HepG2 (cell line): ENCODE measurements around the gene ACADS. TPM values are rescaled to one million over a fixed set of nuclear protein-coding genes. Genes with fewer than 3 reads are reported as not detected.

Experiments
- CENPT ChIP-seq: sonication (generic); formaldehyde crosslinking; IDR thresholded peaks from 2 replicates; pipeline ENCODE4 v1.8.0; 2022; ENCODE audit warnings: low read depth, mild to moderate bottlenecking, moderate library complexity, missing genetic modification reagents
- CHCHD3 ChIP-seq: sonication (generic); formaldehyde crosslinking; IDR thresholded peaks from 2 replicates; pipeline ENCODE4 v1.8.0; 2022; ENCODE audit warnings: mild to moderate bottlenecking, missing genetic modification reagents, moderate library complexity
- CREB1 ChIP-seq, 2 experiments: fragments of 450-650 bp in 1 of 2; IDR thresholded peaks; 2 replicates each; pipeline ENCODE4 v1.6.1; 2016 to 2017; ENCODE audit warnings: control low read depth in 1 of 2, mild to moderate bottlenecking in 1 of 2, missing compliant biosample characterization in 1 of 2, missing genetic modification characterization in 1 of 2
- DMAP1 ChIP-seq: IDR thresholded peaks from 2 replicates; pipeline ENCODE4 v1.6.1; 2016
- DPF2 ChIP-seq: sonication (generic); formaldehyde crosslinking; IDR thresholded peaks from 2 replicates; pipeline ENCODE4 v1.4.0; 2020; ENCODE audit warnings: mild to moderate bottlenecking, low read depth, missing genetic modification reagents, borderline replicate concordance
- ELF1 ChIP-seq: sonication (generic); formaldehyde crosslinking; IDR thresholded peaks from 2 replicates; pipeline ENCODE4 v1.4.0; 2020; ENCODE audit warnings: missing genetic modification reagents
- EZH2 ChIP-seq: conservative IDR thresholded peaks from 2 replicates; pipeline ENCODE4 v1.6.1; 2012; ENCODE audit warnings: mild to moderate bottlenecking, low read depth, low read length, moderate library complexity
- MAFG ChIP-seq: sonication (generic); formaldehyde crosslinking; IDR thresholded peaks from 2 replicates; pipeline ENCODE4 v1.5.1; 2020; ENCODE audit warnings: mild to moderate bottlenecking, missing genetic modification reagents
- MAZ ChIP-seq, 2 experiments: sonication (generic) in 1 of 2; formaldehyde crosslinking in 1 of 2; IDR thresholded peaks; 2 replicates each; pipeline versions ENCODE4 v1.5.0 to v1.6.1; 2012 to 2020; ENCODE audit warnings: low read depth in 2 of 2, mild to moderate bottlenecking in 2 of 2, borderline replicate concordance in 1 of 2, improper control_type of control experiment in 1 of 2, low read length in 1 of 2, missing genetic modification reagents in 1 of 2, moderate library complexity in 1 of 2
- MEF2D ChIP-seq: sonication (generic); formaldehyde crosslinking; IDR thresholded peaks from 2 replicates; pipeline ENCODE4 v1.5.1; 2020; ENCODE audit warnings: mild to moderate bottlenecking, missing genetic modification reagents
- MEIS2 ChIP-seq: sonication (generic); formaldehyde crosslinking; IDR thresholded peaks from 2 replicates; pipeline ENCODE4 v1.9.0; 2021; ENCODE audit warnings: mild to moderate bottlenecking, missing genetic modification reagents
- MYC ChIP-seq: sonication (generic); formaldehyde crosslinking; IDR thresholded peaks from 2 replicates; pipeline ENCODE4 v1.9.0; 2021; ENCODE audit warnings: missing genetic modification reagents, borderline replicate concordance
- NR2F1 ChIP-seq, 2 experiments: fragments of 450-650 bp in 1 of 2; formaldehyde crosslinking in 1 of 2; IDR thresholded peaks; 2 replicates each; pipeline versions ENCODE4 v1.5.0 to v1.6.1; 2016 to 2020; ENCODE audit warnings: mild to moderate bottlenecking in 1 of 2, missing compliant biosample characterization in 1 of 2, missing genetic modification reagents in 1 of 2, moderate library complexity in 1 of 2
- POLR2G ChIP-seq: fragments of 200-400 bp; formaldehyde crosslinking; IDR thresholded peaks from 2 replicates; pipeline ENCODE4 v1.6.1; 2018; ENCODE audit warnings: mild to moderate bottlenecking, low read depth, low read length, moderate library complexity
- SOX6 ChIP-seq, 2 experiments: fragments of 450-650 bp in 1 of 2; sonication (generic) in 1 of 2; formaldehyde crosslinking in 1 of 2; IDR thresholded peaks; 2 replicates each; pipeline versions ENCODE4 v1.4.0 to v1.6.1; 2017 to 2020; ENCODE audit warnings: antibody characterized with exemption in 1 of 2, mild to moderate bottlenecking in 1 of 2, missing genetic modification reagents in 1 of 2
- SP2 ChIP-seq: sonication (generic); formaldehyde crosslinking; IDR thresholded peaks from 2 replicates; pipeline ENCODE4 v1.5.1; 2020; ENCODE audit warnings: mild to moderate bottlenecking, missing genetic modification reagents
- SYNCRIP ChIP-seq: fragments of 200-400 bp; formaldehyde crosslinking; IDR thresholded peaks from 2 replicates; pipeline ENCODE4 v1.6.1; 2018; ENCODE audit warnings: mild to moderate bottlenecking, low read depth, low read length; ENCODE audit not compliant: insufficient read depth
- ZBTB8A ChIP-seq: sonication (generic); formaldehyde crosslinking; IDR thresholded peaks from 2 replicates; pipeline ENCODE4 v1.4.0; 2020; ENCODE audit warnings: mild to moderate bottlenecking, low read depth, missing genetic modification reagents, borderline replicate concordance
- ZFX ChIP-seq: sonication (generic); formaldehyde crosslinking; IDR thresholded peaks from 2 replicates; pipeline ENCODE4 v1.4.0; 2020; ENCODE audit warnings: mild to moderate bottlenecking, low read depth, missing genetic modification reagents, moderate library complexity
- ZNF34 ChIP-seq: sonication (generic); formaldehyde crosslinking; IDR thresholded peaks from 2 replicates; pipeline ENCODE4 v1.4.0; 2020; ENCODE audit warnings: mild to moderate bottlenecking, missing genetic modification reagents, borderline replicate concordance
- ZNF569 ChIP-seq: sonication (generic); formaldehyde crosslinking; IDR thresholded peaks from 2 replicates; pipeline ENCODE4 v1.5.0; 2020; ENCODE audit warnings: mild to moderate bottlenecking, missing genetic modification reagents, moderate library complexity, borderline replicate concordance
- polyA plus RNA-seq, 8 experiments: library from polyadenylated mRNA; depleted of rRNA in 3 of 8; stranded (reverse) in 7 of 8; unstranded in 1 of 8; fragments of >200 nt; fragmentation: Illumina TruSeq in 4 of 8; extraction: Trizol in 4 of 8; gene quantifications; 2 replicates each; pipeline versions ENCODE4 v1.2.1 to v1.2.3, GENCODE V29; 2011 to 2016; ENCODE audit warnings: low read depth in 4 of 8, missing spikeins in 1 of 8, mixed read lengths in 1 of 8; ENCODE audit not compliant: insufficient read depth in 1 of 8
- total RNA-seq, 5 experiments: library from RNA; depleted of rRNA; stranded (reverse); fragments of >200 nt; fragmentation: Illumina TruSeq; extraction: Trizol; gene quantifications; 2 replicates each; pipeline ENCODE4 v1.2.3, GENCODE V29; 2016; ENCODE audit warnings: low read depth in 1 of 5
- TF ChIP-seq, protein P1 (sequence below): sonication (generic); formaldehyde crosslinking; IDR thresholded peaks from 2 replicates; pipeline ENCODE4 v1.4.0; 2020; ENCODE audit warnings: missing genetic modification reagents, borderline replicate concordance

ACADS gene
- total and polyA plus RNA-seq, 2 of the 13 experiments (the other 11 are each of a cell fraction or from before 2014, with no cell fraction given) = 17.4 to 27.7 TPM

DNA sequence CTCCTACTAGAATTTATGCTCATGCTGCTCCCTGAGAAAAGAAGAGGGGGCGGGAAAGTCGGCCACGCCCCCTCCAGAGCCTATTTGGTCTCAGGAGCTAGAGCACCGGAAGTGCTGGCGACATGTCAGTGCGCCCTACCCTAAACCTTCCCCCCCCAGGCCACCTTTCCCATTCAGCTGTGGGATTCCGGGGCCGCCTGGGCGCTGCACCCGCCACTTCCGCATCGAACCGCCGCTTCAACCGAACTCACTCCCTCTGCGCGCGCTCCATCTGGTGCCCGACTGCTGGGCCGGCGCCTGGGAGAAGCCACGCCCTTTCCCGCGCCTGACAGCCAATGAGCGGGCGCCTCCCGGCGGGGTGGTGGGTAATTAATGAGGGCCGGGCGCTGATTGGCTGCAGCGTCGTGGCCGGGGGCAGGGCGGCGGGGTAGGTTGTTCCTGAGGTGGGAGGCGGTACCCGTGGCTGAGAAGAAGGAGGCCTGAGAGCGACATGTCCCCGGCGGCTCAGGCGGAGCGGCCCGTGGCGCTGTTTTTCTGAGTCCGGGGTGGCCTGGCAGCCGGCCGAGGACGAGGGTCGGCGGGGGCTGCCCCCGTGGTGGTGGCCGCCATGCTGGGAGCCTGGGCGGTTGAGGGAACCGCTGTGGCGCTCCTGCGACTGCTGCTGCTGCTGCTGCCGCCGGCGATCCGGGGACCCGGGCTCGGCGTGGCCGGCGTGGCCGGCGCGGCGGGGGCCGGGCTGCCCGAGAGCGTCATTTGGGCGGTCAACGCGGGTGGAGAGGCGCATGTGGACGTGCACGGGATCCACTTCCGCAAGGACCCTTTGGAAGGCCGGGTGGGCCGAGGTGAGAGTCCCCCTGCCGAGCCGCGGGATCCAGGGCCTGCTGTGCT is 38.7 kb upstream of the ACADS start, which contains the start of gene MLEC (continued):
- TF ChIP-seq, protein P1, sequence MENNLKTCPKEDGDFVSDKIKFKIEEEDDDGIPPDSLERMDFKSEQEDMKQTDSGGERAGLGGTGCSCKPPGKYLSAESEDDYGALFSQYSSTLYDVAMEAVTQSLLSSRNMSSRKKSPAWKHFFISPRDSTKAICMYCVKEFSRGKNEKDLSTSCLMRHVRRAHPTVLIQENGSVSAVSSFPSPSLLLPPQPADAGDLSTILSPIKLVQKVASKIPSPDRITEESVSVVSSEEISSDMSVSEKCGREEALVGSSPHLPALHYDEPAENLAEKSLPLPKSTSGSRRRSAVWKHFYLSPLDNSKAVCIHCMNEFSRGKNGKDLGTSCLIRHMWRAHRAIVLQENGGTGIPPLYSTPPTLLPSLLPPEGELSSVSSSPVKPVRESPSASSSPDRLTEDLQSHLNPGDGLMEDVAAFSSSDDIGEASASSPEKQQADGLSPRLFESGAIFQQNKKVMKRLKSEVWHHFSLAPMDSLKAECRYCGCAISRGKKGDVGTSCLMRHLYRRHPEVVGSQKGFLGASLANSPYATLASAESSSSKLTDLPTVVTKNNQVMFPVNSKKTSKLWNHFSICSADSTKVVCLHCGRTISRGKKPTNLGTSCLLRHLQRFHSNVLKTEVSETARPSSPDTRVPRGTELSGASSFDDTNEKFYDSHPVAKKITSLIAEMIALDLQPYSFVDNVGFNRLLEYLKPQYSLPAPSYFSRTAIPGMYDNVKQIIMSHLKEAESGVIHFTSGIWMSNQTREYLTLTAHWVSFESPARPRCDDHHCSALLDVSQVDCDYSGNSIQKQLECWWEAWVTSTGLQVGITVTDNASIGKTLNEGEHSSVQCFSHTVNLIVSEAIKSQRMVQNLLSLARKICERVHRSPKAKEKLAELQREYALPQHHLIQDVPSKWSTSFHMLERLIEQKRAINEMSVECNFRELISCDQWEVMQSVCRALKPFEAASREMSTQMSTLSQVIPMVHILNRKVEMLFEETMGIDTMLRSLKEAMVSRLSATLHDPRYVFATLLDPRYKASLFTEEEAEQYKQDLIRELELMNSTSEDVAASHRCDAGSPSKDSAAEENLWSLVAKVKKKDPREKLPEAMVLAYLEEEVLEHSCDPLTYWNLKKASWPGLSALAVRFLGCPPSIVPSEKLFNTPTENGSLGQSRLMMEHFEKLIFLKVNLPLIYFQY (CRISPR knock-in tag) = no peak
- 0 out of 2 replicates have a peak, but pooled peaks have one; percentile 77 for TF ChIP-seq MYC (CRISPR knock-in tag)
- no peak for TF ChIP-seq ZNF34 (CRISPR knock-in tag)
- TF ChIP-seq MAZ (IDR thresholded peaks at IDR 0.05; ENCODE audit: borderline replicate concordance, low read depth, low read length) = 0 out of 2 replicates have a peak, but pooled peaks have one; percentile 15
- TF ChIP-seq MAZ (CRISPR knock-in tag; IDR thresholded peaks at IDR 0.05; ENCODE audit: low read depth) = peak; percentile 79; the same call in 1 of the 2 replicates
- peak; percentile 77 for TF ChIP-seq POLR2G
- TF ChIP-seq ELF1 (CRISPR knock-in tag) = peak; percentile 96
- peak; percentile 73 for TF ChIP-seq ZFX (CRISPR knock-in tag)
- TF ChIP-seq CHCHD3 (CRISPR knock-in tag) = 0 out of 2 replicates have a peak, but pooled peaks have one; percentile 44
- TF ChIP-seq CREB1 (IDR thresholded peaks at IDR 0.05) = no peak
- TF ChIP-seq CREB1 (CRISPR knock-in tag; IDR thresholded peaks at IDR 0.05) = peak; percentile 79
- no peak for TF ChIP-seq SYNCRIP
- TF ChIP-seq ZBTB8A = no peak
- TF ChIP-seq SOX6 (IDR thresholded peaks at IDR 0.05) = no peak
- peak; percentile 68 for TF ChIP-seq SOX6 (CRISPR knock-in tag; IDR thresholded peaks at IDR 0.05)
- peak; percentile 73 for TF ChIP-seq SP2
- TF ChIP-seq ZNF569 (CRISPR knock-in tag) = no peak
- no peak for TF ChIP-seq DPF2
- TF ChIP-seq NR2F1 (CRISPR knock-in tag; IDR thresholded peaks at IDR 0.05) = no peak
- peak; percentile 45; the same call in 1 of the 2 replicates for TF ChIP-seq MEF2D (CRISPR knock-in tag)
- peak; percentile 91 for TF ChIP-seq DMAP1 (CRISPR knock-in tag)
- no peak for TF ChIP-seq MAFG
- peak; percentile 79 for TF ChIP-seq MEIS2 (CRISPR knock-in tag)
- peak; percentile 10; the same call in 1 of the 2 replicates for TF ChIP-seq CENPT (CRISPR knock-in tag)
- TF ChIP-seq EZH2 = no peak
